NCI-H2196 treated with DMSO at 0.1 percent for 48 hours (cell line): ENCODE results near the gene GRM5.
A peak's percentile ranks its signal among the peaks of the same experiment; 100 is the strongest.
"Not testable (repeated sequence)": the region's sequence is repeated elsewhere in the genome, so short reads cannot be mapped to it uniquely, and the experiment has no call there.

ENCODE experiments used
- DNase-seq: peaks from one replicate; lab custom pipeline; 2025; ENCODE audit not compliant: unreplicated experiment; lab: John Stamatoyannopoulos, UW

Gene GRM5

GRCh38 chr11:88544656-88545280, 521.0 kb downstream of the GRM5 start:
- no peak for DNase-seq

GRCh38 chr11:88543902-88544655, 521.7 kb downstream of the GRM5 start:
- DNase-seq: peak; percentile 16

- no peak for DNase-seq
Observed at GRCh38 chr11:88541006-88541405, 524.8 kb downstream of the GRM5 start.

GRCh38 chr11:88538098-88538497, 527.7 kb downstream of the GRM5 start:
- DNase-seq: no peak

GRCh38 chr11:88537613-88538012, 528.2 kb downstream of the GRM5 start:
- no peak for DNase-seq

- no peak for DNase-seq
Observed at GRCh38 chr11:88536616-88537265, 529.0 kb downstream of the GRM5 start.

- DNase-seq: no peak
Observed at GRCh38 chr11:88535916-88536547, 529.8 kb downstream of the GRM5 start.

GRCh38 chr11:88535266-88535665, 530.5 kb downstream of the GRM5 start:
- no peak for DNase-seq

- DNase-seq: not testable (repeated sequence)
Observed at GRCh38 chr11:88534706-88535105, 531.1 kb downstream of the GRM5 start.

- no peak for DNase-seq
Observed at GRCh38 chr11:88534185-88534584, 531.6 kb downstream of the GRM5 start.

- DNase-seq: no peak
Observed at GRCh38 chr11:88533001-88533400, 532.8 kb downstream of the GRM5 start.

- no peak for DNase-seq
Observed at GRCh38 chr11:88531831-88532230, 534.0 kb downstream of the GRM5 start.

GRCh38 chr11:88529426-88529825, 536.4 kb downstream of the GRM5 start:
- DNase-seq: no peak

GRCh38 chr11:88523386-88524071, 542.3 kb downstream of the GRM5 start:
- no peak for DNase-seq

GRCh38 chr11:88522624-88523385, 543.0 kb downstream of the GRM5 start:
- no peak for DNase-seq

- DNase-seq: no peak
Observed at GRCh38 chr11:88521799-88522201, 544.0 kb downstream of the GRM5 start.

- DNase-seq: no peak
Observed at GRCh38 chr11:88521399-88521798, 544.4 kb downstream of the GRM5 start.

GRCh38 chr11:88520391-88520790, 545.4 kb downstream of the GRM5 start:
- no peak for DNase-seq

GRCh38 chr11:88515002-88515401, 550.8 kb downstream of the GRM5 start:
- DNase-seq: no peak

GRCh38 chr11:88511006-88511405, 554.8 kb downstream of the GRM5 start:
- no peak for DNase-seq
